Tibial nerve (tissue), 4 donors: ENCODE measurements around the gene PCSK2. TPM values are rescaled to one million over a fixed set of nuclear protein-coding genes. Genes with fewer than 3 reads are reported as not detected.

Source experiments
- DNase-seq, 2 donors: peaks; one replicate each; pipeline ENCODE4 v3.0.0-alpha.2; 2019; ENCODE audit warnings: low spot score in 2 of 2
- H3K27ac ChIP-seq, 4 donors: fragments of 200-600 bp; sonication (generic) in 3 of 4; one replicate each; pipeline ENCODE4 v1.5.1; 2017 to 2019; ENCODE audit warnings: mild to moderate bottlenecking in 1 of 4
- H3K27me3 ChIP-seq, 2 donors: fragments of 200-600 bp; sonication (generic) in 1 of 2; one replicate each; pipeline versions ENCODE4 v1.5.1 to v1.6.0; 2017 to 2019
- H3K36me3 ChIP-seq, 3 donors: fragments of 200-600 bp; sonication (generic); one replicate each; pipeline ENCODE4 v1.5.1; 2018 to 2019
- H3K4me1 ChIP-seq, 4 donors: fragments of 200-600 bp; sonication (generic) in 3 of 4; one replicate each; pipeline ENCODE4 v1.5.1; 2017 to 2019
- H3K4me3 ChIP-seq, 4 donors: fragments of 200-600 bp; sonication (generic) in 3 of 4; one replicate each; pipeline ENCODE4 v1.5.1; 2017 to 2019; ENCODE audit warnings: mild to moderate bottlenecking in 1 of 4, moderate library complexity in 1 of 4
- H3K9me3 ChIP-seq, 4 donors: fragments of 200-600 bp; sonication (generic) in 3 of 4; one replicate each; pipeline ENCODE4 v1.5.1; 2017 to 2019
- EP300 ChIP-seq, 2 donors: sonication (generic); formaldehyde crosslinking; IDR thresholded peaks; one replicate each; pipeline ENCODE4 v1.6.1; 2017; ENCODE audit warnings: antibody characterized with exemption in 2 of 2, mild to moderate bottlenecking in 1 of 2
- POLR2A ChIP-seq, 2 donors: fragments of 450-650 bp; IDR thresholded peaks; one replicate each; pipeline ENCODE4 v1.6.1; 2017; ENCODE audit warnings: antibody characterized with exemption in 2 of 2, mild to moderate bottlenecking in 2 of 2, moderate library complexity in 2 of 2
- WGBS, 2 donors: methylation state at CpG; one replicate each; pipeline ENCODE4 v1.1.5; 2018; 5-methylcytosine and 5-hydroxymethylcytosine counted together
- total RNA-seq, 4 donors: library from RNA; depleted of rRNA; stranded (reverse); fragments of >200 nt; gene quantifications; one replicate each; pipeline ENCODE4 v1.1.0, GENCODE V29; 2016
- TF ChIP-seq, protein P1 (sequence below), 5 experiments: fragments of 200-600 bp in 3 of 5; fragments of 450-650 bp in 2 of 5; sonication (generic) in 3 of 5; IDR thresholded peaks; one replicate each; pipeline ENCODE4 v1.5.1; 2016 to 2019; ENCODE audit warnings: antibody characterized with exemption in 5 of 5, mild to moderate bottlenecking in 3 of 5, moderate library complexity in 2 of 5

PCSK2 gene
- total RNA-seq, 4 donors from 2014 or later, result 1.0 to 4.8 (median 3.0) TPM

DNA sequence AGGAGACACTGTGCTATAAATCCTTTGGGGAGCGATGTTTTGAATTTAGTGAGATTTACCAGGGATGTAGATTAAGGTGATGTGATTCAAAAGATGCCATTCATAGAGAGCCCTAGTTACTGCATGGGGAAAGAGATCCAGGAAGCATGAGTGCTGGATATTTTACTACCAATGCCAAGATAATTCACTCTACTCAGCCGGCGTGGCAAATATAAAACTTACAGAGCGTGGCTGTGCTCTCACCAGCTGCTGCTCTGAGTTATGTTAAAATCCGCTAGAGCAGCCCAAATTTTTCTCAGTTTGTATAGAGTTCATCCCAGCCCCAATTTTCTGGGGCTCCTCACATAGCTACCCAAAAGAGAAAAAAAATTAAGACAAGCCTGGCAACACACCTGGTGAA, 255.7 kb downstream of the PCSK2 start:
- WGBS, 2 donors, result 62 to 74% methylated on average over 5 of the region's 5 CpGs
- DNase-seq, result no peak
- Histone ChIP-seq H3K4me1 (no peaks in the 10 kb centered on the region), H3K27me3 (no peaks in the 10 kb centered on the region), H3K27ac (no peak overlapping the region), H3K4me3 (no peak overlapping the region), H3K9me3 (no peaks in the 10 kb centered on the region), H3K36me3 (no peaks in the 10 kb centered on the region)
- TF ChIP-seq EP300 (IDR thresholded peaks at IDR 0.05) (no peak), POLR2A (IDR thresholded peaks at IDR 0.05) (no peak)
- TF ChIP-seq, protein P1, sequence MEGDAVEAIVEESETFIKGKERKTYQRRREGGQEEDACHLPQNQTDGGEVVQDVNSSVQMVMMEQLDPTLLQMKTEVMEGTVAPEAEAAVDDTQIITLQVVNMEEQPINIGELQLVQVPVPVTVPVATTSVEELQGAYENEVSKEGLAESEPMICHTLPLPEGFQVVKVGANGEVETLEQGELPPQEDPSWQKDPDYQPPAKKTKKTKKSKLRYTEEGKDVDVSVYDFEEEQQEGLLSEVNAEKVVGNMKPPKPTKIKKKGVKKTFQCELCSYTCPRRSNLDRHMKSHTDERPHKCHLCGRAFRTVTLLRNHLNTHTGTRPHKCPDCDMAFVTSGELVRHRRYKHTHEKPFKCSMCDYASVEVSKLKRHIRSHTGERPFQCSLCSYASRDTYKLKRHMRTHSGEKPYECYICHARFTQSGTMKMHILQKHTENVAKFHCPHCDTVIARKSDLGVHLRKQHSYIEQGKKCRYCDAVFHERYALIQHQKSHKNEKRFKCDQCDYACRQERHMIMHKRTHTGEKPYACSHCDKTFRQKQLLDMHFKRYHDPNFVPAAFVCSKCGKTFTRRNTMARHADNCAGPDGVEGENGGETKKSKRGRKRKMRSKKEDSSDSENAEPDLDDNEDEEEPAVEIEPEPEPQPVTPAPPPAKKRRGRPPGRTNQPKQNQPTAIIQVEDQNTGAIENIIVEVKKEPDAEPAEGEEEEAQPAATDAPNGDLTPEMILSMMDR (IDR thresholded peaks at IDR 0.05), result no peak

DNA sequence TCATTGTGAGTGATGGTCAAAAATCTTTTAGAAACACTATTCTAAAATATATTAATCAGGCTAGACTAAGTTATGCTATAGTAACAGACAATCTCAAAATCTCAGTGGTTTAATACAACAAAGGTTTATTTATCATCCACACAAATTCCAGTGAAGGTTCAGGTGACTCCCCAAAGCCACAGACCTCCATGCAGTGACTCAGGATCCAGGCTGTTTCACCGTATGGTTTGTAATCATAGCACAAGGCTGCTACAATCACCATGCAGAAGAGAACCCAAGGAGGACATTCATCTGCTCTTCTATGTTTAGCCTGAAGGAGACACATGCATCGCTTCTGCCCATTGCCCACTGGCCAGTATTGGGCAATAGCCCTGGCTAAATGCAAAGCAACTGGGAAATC, 258.2 kb downstream of the PCSK2 start:
- TF ChIP-seq, protein P1 (IDR thresholded peaks at IDR 0.05), result no peak
- no peak overlapping the region for H3K4me3 ChIP-seq
- H3K27me3 ChIP-seq, result no peaks in the 10 kb centered on the region
- no peak overlapping the region for H3K27ac ChIP-seq
- no peak for DNase-seq
- H3K4me1 ChIP-seq, result no peaks in the 10 kb centered on the region
- 85 to 100% methylated on average over 2 of the region's 2 CpGs for WGBS, 2 donors
- H3K9me3 ChIP-seq, result no peaks in the 10 kb centered on the region
- no peaks in the 10 kb centered on the region for H3K36me3 ChIP-seq

DNA sequence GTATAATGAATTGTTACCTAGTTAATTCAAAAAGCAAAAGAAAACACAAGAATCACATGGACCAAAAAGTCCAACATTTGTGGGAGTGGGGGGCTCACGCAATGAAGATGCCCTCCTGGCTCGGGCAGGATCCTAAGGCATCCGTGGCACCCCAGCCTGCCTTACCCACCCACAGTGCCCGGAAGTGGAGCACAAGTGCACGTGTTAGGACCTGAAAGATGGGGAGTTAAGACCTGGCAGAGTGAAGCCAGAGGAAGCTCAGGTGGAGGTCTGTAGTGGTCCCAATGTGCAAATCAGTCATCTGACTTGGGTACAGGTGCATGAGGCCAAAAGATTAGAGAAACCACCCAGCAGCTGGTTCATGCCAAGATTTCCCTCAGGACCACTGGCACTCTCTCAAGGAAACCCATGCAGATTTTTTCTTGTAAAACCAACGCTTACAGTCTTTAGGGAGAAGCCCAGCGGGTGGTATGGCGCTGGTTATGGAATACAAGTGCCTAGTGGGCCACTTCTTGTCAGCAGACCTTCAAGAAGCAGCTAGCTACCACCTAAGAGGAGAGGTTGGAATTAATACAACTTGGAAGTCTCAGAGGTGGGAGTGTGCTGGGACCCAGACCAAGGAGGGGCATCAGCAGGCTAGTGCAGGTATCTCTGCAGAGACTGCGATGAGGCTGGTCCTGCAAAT, 262.2 kb downstream of the PCSK2 start:
- 85 to 90% methylated on average over 9 of the region's 9 CpGs for WGBS, 2 donors
- Histone ChIP-seq H3K4me3 (no peak overlapping the region), H3K36me3 (no peaks in the 10 kb centered on the region), H3K27ac (no peak overlapping the region), H3K9me3 (no peaks in the 10 kb centered on the region), H3K4me1 (no peaks in the 10 kb centered on the region), H3K27me3 (no peaks in the 10 kb centered on the region)
- DNase-seq, result no peak
- TF ChIP-seq EP300 (IDR thresholded peaks at IDR 0.05) (no peak), POLR2A (IDR thresholded peaks at IDR 0.05) (no peak)
- TF ChIP-seq, protein P1 (IDR thresholded peaks at IDR 0.05), result no peak

DNA sequence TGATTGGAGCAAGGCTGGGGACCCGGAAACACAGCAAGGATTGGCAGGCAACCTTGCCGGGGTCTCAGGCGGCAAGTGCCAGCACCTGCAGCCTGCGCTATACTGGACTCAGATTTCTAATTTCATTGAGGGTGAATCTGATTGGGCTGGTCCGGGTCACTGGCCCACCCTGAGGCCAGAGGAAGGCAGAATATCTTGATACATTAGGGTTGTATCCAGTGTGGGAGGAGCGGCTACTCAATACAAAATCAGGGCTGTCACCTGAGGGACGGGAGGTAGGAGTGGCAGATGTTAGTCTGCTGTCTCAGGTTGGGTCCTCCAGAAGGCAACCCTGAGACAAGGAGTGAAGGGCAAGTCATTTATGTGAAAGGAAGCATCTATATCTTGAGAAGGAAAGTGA, 263.7 kb downstream of the PCSK2 start:
- Histone ChIP-seq H3K36me3 (no peaks in the 10 kb centered on the region), H3K9me3 (no peaks in the 10 kb centered on the region), H3K27ac (no peak overlapping the region), H3K4me1 (no peaks in the 10 kb centered on the region), H3K27me3 (no peaks in the 10 kb centered on the region), H3K4me3 (no peak overlapping the region)
- 89 to 93% methylated on average over 7 of the region's 7 CpGs for WGBS, 2 donors
- no peak for DNase-seq
- TF ChIP-seq EP300 (IDR thresholded peaks at IDR 0.05) (no peak), POLR2A (IDR thresholded peaks at IDR 0.05) (no peak)
- TF ChIP-seq, protein P1 (IDR thresholded peaks at IDR 0.05), result no peak

DNA sequence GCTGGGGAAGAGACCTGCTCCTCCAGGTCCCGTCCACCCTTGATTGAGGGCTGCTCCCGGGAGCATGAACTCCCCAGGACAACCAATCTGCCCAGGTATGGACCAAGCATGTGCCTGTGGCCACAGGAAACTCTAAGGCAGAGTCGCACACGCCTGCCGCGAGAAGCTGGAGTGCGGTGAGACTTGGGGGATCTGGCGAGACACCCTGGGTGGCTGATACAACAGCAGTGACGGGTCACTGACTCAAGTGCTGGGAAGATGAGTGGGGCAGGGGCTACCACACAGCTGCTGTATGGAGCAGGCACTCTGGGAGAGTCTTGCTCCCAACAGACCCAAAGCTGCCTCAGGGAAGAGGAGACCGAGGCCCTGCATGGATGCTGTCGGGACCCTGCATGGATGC, 264.2 kb downstream of the PCSK2 start:
- 88 to 89% methylated on average over 11 of the region's 11 CpGs for WGBS, 2 donors
- Histone ChIP-seq H3K27ac (no peak overlapping the region), H3K27me3 (no peaks in the 10 kb centered on the region), H3K9me3 (no peaks in the 10 kb centered on the region), H3K36me3 (no peaks in the 10 kb centered on the region), H3K4me3 (no peak overlapping the region), H3K4me1 (no peaks in the 10 kb centered on the region)
- TF ChIP-seq, protein P1 (IDR thresholded peaks at IDR 0.05), result no peak
- no peak for TF ChIP-seq POLR2A (IDR thresholded peaks at IDR 0.05)
- TF ChIP-seq EP300 (IDR thresholded peaks at IDR 0.05), result no peak
- no peak for DNase-seq
